ENCODE data around the gene RASGRP1. TPM values are rescaled to one million over a fixed set of nuclear protein-coding genes. Genes with fewer than 3 reads are reported as not detected.

RASGRP1 gene
- total RNA-seq, 1 experiment from 2014 or later: 1.9 TPM

- H3K9me3 ChIP-seq (replicated peaks): no peaks in the 10 kb centered on the region
- H3K4me1 ChIP-seq: peaks cover 28% of the 10 kb centered on the region
- no peak overlapping the region for H3K4me3 ChIP-seq
- no peak for DNase-seq
- no peak overlapping the region for H3K27ac ChIP-seq
- H3K36me3 ChIP-seq: no peaks in the 10 kb centered on the region
- H3K27me3 ChIP-seq: no peaks in the 10 kb centered on the region
These were observed 6.1 kb downstream of the RASGRP1 start for GRCh38 chr15:38558372-38559059.

- no peak for DNase-seq
- H3K36me3 ChIP-seq: no peaks in the 10 kb centered on the region
- H3K9me3 ChIP-seq (replicated peaks): no peaks in the 10 kb centered on the region
- peaks cover 33% of the 10 kb centered on the region for H3K4me1 ChIP-seq
- H3K4me3 ChIP-seq: no peak overlapping the region
- H3K27ac ChIP-seq: no peak overlapping the region
- H3K27me3 ChIP-seq: no peaks in the 10 kb centered on the region
These were observed 6.7 kb downstream of the RASGRP1 start for GRCh38 chr15:38557921-38558320.

DNA sequence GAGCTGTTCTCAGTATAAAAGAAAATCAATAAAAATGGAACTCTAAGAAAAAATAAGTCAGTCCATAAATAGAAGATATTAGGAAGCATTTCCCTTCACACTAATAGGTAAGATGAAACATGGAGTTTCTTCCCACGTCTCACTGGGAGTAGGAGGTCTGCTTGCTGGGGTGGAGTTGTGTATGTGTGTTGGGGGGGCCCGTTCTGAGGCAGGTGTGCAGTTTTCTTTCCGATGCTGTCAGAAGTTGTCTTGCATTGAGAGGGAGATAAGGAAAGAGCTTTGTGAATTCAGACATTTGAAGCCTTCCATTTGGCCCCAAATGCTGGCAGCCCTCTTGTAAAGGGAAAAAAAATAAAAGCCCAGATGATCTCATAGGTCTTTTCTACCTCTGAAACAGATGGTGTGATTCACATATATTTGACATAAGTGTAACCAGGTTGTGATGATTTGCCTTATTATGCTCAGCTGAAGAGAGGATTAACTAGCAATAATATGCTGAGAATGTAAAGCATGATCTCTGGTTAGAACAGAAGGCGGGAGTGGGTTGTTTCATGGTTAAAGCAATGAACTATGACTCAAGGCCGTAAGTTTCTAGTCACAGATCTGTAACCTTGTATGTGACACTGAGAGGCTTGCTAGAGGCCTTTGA, 8.8 kb downstream of the RASGRP1 start:
- Histone ChIP-seq H3K9me3 (replicated peaks) (no peaks in the 10 kb centered on the region), H3K36me3 (no peaks in the 10 kb centered on the region), H3K27me3 (no peaks in the 10 kb centered on the region), H3K4me1 (peaks cover 46% of the 10 kb centered on the region), H3K27ac (peak overlapping the region; percentile 35), H3K4me3 (no peak overlapping the region)
- DNase-seq: peak in 1 of 2 experiments; percentile 56

DNA sequence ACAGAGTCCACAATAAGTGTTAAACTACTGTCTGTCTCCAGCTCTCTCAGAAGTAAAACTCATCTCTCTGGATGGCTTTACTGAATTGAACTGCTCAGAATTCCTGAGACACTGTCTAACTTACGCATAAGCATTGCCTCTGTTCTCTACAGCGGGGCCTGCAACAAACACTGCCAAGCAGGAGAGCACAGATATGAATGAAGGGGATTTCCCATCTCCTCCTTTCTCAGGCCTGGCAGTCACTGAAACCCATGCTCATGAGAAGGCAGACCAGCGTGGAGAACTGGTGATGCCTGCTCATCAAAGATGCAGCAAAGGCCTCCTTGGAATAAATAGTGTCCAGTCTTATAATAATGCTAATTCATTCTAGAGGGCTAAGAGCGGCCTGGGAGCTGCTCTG, 10.3 kb downstream of the RASGRP1 start:
- H3K36me3 ChIP-seq: no peaks in the 10 kb centered on the region
- H3K9me3 ChIP-seq (replicated peaks): no peaks in the 10 kb centered on the region
- H3K27ac ChIP-seq: 0 out of 2 replicates have a peak overlapping the region, but pooled peaks have one; percentile 86
- no peak for DNase-seq
- no peak overlapping the region for H3K4me3 ChIP-seq
- H3K27me3 ChIP-seq: no peaks in the 10 kb centered on the region
- H3K4me1 ChIP-seq: peaks cover 46% of the 10 kb centered on the region

GRCh38 chr15:38553071-38553470, 11.5 kb downstream of the RASGRP1 start:
- DNase-seq: peak; percentile 92 to 97
- H3K27me3 ChIP-seq: no peaks in the 10 kb centered on the region
- peaks cover 46% of the 10 kb centered on the region for H3K4me1 ChIP-seq
- H3K4me3 ChIP-seq: no peak overlapping the region
- H3K9me3 ChIP-seq (replicated peaks): no peaks in the 10 kb centered on the region
- H3K27ac ChIP-seq: peak overlapping the region; percentile 86
- H3K36me3 ChIP-seq: no peaks in the 10 kb centered on the region

GRCh38 chr15:38551720-38552648, 12.6 kb downstream of the RASGRP1 start:
- H3K4me1 ChIP-seq: peaks cover 45% of the 10 kb centered on the region
- DNase-seq: no peak
- H3K4me3 ChIP-seq: no peak overlapping the region
- H3K9me3 ChIP-seq (replicated peaks): no peaks in the 10 kb centered on the region; the same call in 1 of the 2 replicates
- no peaks in the 10 kb centered on the region for H3K36me3 ChIP-seq
- H3K27me3 ChIP-seq: no peaks in the 10 kb centered on the region
- H3K27ac ChIP-seq: peak overlapping the region; percentile 86

- Histone ChIP-seq H3K9me3 (replicated peaks) (no peaks in the 10 kb centered on the region; the same call in 1 of the 2 replicates), H3K27ac (no peak overlapping the region), H3K36me3 (no peaks in the 10 kb centered on the region), H3K27me3 (no peaks in the 10 kb centered on the region), H3K4me3 (no peak overlapping the region), H3K4me1 (peaks cover 25% of the 10 kb centered on the region)
- DNase-seq: no peak
These were observed 15.4 kb downstream of the RASGRP1 start for GRCh38 chr15:38549222-38549621.

- no peaks in the 10 kb centered on the region for H3K27me3 ChIP-seq
- H3K27ac ChIP-seq: no peak overlapping the region
- H3K4me1 ChIP-seq: peaks cover 8% of the 10 kb centered on the region
- no peak for DNase-seq
- no peaks in the 10 kb centered on the region for H3K36me3 ChIP-seq
- H3K4me3 ChIP-seq: no peak overlapping the region
- no peaks in the 10 kb centered on the region; the same call in 1 of the 2 replicates for H3K9me3 ChIP-seq (replicated peaks)
These were observed 17.2 kb downstream of the RASGRP1 start for GRCh38 chr15:38547255-38547997.

DNA sequence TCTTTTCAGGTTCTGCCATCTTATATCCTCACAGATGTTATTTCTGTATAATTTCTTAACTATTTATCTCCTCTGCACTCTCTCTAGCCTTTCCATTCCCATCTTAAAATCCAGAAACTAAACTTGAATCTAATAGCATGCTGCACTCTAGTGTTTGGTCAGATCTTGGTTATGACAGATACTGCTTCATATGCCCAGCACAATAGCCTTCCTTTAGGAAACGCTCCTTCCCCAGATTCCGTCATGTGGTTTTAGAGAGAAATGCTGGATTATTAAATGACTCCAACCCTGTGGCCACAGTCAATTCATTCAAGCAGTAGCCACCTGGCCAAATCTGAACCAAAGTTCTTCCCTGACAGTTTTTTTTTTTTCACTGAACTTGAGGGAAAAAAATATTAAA, 19.4 kb downstream of the RASGRP1 start:
- Histone ChIP-seq H3K27me3 (no peaks in the 10 kb centered on the region), H3K9me3 (replicated peaks) (no peaks in the 10 kb centered on the region; the same call in 1 of the 2 replicates), H3K4me3 (no peak overlapping the region), H3K4me1 (no peaks in the 10 kb centered on the region; the same call in 1 of the 2 replicates), H3K27ac (no peak overlapping the region), H3K36me3 (no peaks in the 10 kb centered on the region)
- peak in 1 of 2 experiments; percentile 60 for DNase-seq

- Histone ChIP-seq H3K4me1 (peaks cover 4% of the 10 kb centered on the region; the same call in 1 of the 2 replicates), H3K27ac (no peak overlapping the region), H3K27me3 (no peaks in the 10 kb centered on the region), H3K9me3 (replicated peaks) (no peaks in the 10 kb centered on the region), H3K36me3 (no peaks in the 10 kb centered on the region), H3K4me3 (no peak overlapping the region)
- DNase-seq: no peak
These were observed 23.6 kb downstream of the RASGRP1 start for GRCh38 chr15:38541026-38541425.

- no peaks in the 10 kb centered on the region for H3K9me3 ChIP-seq (replicated peaks)
- no peaks in the 10 kb centered on the region for H3K36me3 ChIP-seq
- no peak overlapping the region for H3K4me3 ChIP-seq
- H3K27ac ChIP-seq: no peak overlapping the region
- DNase-seq: no peak
- H3K4me1 ChIP-seq: peaks cover 4% of the 10 kb centered on the region; the same call in 1 of the 2 replicates
- H3K27me3 ChIP-seq: no peaks in the 10 kb centered on the region
These were observed 24.1 kb downstream of the RASGRP1 start for GRCh38 chr15:38540510-38540909.

- Histone ChIP-seq H3K4me3 (no peak overlapping the region), H3K27ac (no peak overlapping the region), H3K4me1 (peaks cover 4% of the 10 kb centered on the region; the same call in 1 of the 2 replicates), H3K36me3 (no peaks in the 10 kb centered on the region), H3K9me3 (replicated peaks) (no peaks in the 10 kb centered on the region), H3K27me3 (no peaks in the 10 kb centered on the region)
- DNase-seq: no peak
These were observed 25.6 kb downstream of the RASGRP1 start for GRCh38 chr15:38539008-38539343.

DNA sequence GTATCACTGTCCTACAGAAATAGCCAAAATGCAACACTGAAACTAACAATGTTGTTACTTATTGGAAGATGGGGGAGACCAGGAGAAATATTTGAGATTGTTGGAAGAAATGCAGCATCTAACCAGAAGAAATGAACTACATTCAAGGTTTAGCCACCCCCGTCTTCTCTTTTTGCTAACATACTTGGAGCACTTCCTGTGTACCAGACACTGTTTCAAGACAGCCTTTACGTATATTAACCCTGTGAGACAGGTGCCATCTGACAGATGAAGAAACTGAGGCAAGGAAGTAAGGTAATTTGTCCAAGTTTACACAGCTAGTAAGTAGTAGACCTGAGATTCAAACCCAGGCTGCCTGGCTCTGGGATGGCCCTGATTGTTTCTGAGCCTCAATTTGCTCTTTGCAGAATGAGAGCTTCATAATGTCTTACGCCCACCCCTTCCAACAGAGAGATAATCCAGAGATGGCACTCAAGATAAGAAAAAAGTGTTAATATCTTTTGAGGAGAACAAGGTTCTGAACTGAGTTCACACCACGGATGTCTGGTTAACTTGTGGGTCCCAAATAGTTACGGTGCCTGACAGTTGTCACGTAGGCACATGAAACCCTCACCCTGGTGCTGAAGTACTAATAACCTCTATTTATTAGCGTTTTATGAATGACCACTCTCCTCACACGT, 26.1 kb downstream of the RASGRP1 start:
- no peak overlapping the region for H3K27ac ChIP-seq
- no peak for DNase-seq
- no peaks in the 10 kb centered on the region for H3K36me3 ChIP-seq
- no peaks in the 10 kb centered on the region for H3K9me3 ChIP-seq (replicated peaks)
- no peak overlapping the region for H3K4me3 ChIP-seq
- H3K27me3 ChIP-seq: no peaks in the 10 kb centered on the region
- peaks cover 4% of the 10 kb centered on the region for H3K4me1 ChIP-seq

GRCh38 chr15:38536201-38536676, 28.4 kb downstream of the RASGRP1 start:
- Histone ChIP-seq H3K36me3 (no peaks in the 10 kb centered on the region), H3K27me3 (no peaks in the 10 kb centered on the region), H3K27ac (no peak overlapping the region), H3K4me3 (no peak overlapping the region), H3K4me1 (peaks cover 14% of the 10 kb centered on the region), H3K9me3 (replicated peaks) (no peaks in the 10 kb centered on the region)
- peak; percentile 55 to 56 for DNase-seq
